Embryonic facial prominence (tissue), 1 donor: ENCODE measurements around the gene CRIP3.
"Not testable (repeated sequence)": the region's sequence is repeated elsewhere in the genome, so short reads cannot be mapped to it uniquely, and the experiment has no call there.

ENCODE experiments used
- DNase-seq: peaks from one replicate; pipeline ENCODE4 v3.0.0-alpha.2; 2016; ENCODE audit errors: extremely low spot score

Gene CRIP3

DNA sequence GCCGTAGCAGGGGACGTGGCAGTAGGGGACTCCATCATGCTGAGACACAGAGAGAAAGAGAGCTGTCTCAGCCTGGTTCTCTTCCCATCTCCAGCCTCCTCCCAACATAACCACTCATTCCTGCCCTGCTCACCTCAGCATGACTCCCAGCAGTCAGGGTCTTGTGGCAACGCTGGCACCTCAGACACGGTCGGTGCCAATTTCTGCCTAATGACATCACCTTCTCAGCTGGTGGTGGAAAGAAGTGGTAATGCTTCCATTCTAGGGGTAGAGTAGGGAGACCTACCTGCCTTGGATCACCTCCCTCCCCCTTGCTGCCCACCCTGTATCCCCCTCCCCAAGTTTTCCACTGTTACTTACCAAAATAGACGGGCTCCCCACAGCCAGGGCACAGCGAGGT is 2.5 kb downstream of the CRIP3 start:
- no peak for DNase-seq

DNA sequence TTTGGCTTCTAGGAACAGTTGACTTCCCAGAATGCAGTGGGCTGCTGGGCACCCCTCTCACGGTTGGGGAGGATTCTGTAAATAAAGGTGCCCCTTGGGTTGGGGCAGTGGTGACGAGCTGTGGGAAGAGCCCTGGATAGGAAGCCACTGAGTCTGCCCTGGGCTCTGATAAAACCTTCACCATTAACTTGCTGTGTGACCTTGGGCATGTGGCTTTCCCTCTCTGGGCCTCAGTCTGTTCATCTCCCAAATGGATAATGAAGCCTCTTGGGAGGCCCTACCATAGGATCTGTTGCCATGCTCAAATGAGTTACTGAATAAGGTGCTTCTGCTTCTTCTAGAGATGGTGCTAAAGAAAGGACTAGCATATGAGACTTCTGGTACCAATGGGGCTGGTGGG is 3.7 kb downstream of the CRIP3 start:
- DNase-seq, result no peak

DNA sequence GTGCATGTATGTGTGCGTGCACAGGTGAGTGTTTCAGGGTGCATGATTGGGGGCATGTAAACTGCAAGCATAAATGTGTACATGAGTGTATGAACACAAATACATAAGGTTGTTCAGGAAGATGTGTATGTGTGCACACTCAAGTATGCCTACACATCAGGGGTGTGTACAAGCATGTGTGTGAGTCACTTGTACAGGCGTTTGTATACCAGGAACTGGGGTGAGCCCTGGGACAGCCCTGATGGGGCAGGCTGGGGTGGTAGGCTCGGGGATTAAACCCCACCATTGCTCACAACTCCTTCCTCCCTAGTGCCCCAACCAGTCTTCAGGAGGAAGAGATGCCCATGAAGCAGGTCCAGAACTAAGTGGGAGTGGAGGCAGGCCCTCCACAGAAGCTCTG is 4.3 kb downstream of the CRIP3 start:
- no peak for DNase-seq

DNA sequence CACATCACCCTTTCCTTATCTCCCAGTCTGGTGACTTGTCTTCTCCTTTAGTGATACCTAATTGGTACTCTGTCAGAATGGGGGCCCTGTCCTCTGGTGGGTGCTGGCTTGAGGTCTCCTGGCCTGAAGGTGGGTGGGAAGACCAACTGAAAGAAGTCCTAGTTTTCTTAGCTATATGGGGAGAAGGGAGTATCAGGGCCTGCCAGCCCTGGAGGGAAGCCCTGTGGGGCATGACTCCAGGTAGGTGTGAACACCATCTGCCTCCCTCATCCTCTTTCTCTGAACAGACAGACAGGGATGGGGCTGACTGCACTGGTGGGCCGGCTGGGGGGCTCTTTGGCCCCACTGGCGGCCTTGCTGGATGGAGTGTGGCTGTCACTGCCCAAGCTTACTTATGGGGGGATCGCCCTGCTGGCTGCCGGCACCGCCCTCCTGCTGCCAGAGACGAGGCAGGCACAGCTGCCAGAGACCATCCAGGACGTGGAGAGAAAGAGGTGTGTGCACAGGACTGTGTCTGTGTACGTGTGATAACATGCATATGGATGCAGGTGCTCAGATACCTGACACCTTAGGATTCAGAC is 4.8 kb downstream of the CRIP3 start:
- DNase-seq, result no peak

DNA sequence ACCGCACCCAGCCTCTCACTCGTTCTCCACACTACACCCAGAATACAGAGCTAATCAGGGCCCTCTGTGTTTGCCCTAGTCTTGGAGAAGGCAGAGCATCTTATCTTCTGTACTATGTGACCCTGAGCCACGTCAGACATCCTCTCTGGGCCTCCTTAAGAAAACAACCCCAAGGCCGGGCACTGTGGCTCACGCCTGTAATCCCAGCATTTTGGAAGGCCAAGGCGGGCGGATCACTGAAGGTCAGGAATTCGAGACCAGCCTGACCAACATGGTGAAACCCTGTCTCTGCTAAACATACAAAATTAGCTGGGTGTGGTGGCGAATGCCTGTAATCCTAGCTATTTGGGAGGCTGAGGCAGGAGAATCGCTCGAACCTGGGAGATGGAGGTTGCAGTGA is 5.6 kb downstream of the CRIP3 start:
- DNase-seq, result not testable (repeated sequence)

DNA sequence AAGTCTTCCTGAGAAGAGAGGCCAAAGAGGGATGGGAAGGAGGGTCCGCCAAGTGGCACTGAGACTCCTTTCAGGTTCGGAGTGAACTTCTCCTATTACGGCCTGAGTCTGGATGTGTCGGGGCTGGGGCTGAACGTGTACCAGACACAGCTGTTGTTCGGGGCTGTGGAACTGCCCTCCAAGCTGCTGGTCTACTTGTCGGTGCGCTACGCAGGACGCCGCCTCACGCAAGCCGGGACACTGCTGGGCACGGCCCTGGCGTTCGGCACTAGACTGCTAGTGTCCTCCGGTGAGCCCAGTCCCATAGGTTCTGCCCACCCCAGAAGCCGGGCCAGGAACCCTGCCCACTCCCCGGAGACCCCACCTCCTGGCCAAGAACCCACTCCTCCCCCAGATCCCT is 6.5 kb downstream of the CRIP3 start:
- DNase-seq, result no peak

DNA sequence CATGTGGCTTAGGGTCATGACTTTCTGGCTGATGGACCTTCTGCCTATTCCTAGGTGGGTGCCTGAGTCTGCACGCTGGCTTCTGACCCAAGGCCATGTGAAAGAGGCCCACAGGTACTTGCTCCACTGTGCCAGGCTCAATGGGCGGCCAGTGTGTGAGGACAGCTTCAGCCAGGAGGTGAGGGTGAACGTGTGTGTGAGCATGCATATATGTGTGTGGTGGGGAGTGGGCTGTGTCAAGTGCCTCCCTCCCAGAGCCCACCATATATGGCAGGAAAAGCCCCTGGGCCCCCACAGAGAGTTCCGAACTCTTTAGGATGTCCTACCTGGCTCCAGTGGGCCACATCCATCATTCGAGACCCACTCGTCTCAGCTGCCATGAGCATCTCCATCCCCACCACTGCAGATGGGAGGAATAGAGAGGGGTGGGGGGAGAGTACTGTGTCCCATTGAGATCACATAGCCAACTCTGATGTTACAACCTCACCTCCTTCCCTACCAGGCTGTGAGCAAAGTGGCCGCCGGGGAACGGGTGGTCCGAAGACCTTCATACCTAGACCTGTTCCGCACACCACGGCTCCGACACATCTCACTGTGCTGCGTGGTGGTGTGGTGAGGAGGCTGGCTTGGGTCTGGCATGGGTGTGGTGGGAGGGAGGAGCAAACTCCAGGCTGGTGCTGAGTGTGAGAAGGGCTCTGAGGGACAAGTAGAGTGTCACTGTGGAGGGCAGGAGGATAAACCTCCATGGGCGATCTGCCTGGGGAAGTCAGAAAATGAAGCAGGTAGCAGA is 7.3 kb downstream of the CRIP3 start:
- DNase-seq, result no peak

DNA sequence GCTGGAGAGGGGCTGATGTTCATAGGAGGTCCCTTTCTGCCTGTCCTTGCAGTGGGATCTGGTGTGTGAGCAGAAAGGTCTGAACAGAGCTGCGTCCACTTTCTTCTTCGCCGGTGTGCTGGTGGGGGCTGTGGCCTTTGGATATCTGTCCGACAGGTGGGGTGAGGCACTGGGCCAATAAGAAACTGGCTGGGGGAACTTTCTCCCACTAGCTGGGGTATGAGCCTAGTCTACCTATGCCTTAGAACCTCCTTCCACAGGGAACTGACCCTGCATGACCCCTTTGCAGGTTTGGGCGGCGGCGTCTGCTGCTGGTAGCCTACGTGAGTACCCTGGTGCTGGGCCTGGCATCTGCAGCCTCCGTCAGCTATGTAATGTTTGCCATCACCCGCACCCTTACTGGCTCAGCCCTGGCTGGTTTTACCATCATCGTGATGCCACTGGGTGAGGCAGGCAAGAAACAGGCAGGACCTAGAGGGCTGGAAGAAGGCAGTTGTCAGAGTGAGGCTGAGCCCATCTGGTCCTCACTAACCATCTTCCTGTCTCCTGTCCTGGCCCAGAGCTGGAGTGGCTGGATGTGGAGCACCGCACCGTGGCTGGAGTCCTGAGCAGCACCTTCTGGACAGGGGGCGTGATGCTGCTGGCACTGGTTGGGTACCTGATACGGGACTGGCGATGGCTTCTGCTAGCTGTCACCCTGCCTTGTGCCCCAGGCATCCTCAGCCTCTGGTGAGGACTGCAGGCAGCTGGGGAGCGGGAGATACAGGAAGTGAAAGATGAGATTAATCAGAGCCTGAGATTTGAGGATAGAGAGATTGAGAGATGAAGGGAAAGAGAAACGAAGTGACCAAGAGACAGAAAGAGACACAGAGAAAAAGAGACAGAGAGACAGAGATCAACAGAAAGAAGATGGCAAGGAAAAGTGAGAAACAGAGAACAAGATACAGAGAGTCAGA is 9.0 kb downstream of the CRIP3 start:
- DNase-seq, result no peak

DNA sequence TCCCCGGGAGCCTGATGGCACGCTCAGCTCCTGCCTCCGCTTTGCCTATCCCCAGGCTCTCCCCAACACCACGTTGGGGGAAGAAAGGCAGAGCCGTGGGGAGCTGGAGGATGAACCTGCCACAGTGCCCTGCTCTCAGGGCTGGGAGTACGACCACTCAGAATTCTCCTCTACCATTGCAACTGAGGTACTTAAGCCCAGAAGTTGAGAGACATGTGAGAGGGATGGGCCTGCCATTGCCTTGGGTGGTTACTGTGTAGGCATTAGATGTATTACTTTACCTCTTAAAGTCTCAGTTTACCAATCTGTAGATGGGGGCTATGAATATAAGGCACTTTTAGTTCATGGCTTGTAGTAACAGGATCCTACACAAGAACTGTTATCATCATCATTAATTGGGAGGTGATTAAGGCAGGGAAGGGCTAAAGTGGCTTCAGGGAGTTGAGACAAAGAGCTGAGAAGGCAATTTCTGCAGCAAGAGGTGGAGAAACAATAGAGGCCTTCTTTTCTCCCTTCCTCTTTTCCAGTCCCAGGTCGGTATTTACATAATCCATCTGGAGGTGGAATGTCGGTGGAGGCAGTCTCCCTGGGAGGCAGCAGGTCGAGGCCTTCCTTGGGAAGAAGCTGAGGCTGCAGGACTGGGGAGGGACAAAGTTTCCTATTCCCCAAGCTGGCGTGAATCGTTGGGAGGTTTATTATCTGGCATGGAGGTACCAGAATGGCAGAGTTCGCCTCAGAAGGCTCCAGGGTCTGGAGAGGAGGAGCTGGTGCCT is 9.9 kb downstream of the CRIP3 start:
- no peak for DNase-seq

DNA sequence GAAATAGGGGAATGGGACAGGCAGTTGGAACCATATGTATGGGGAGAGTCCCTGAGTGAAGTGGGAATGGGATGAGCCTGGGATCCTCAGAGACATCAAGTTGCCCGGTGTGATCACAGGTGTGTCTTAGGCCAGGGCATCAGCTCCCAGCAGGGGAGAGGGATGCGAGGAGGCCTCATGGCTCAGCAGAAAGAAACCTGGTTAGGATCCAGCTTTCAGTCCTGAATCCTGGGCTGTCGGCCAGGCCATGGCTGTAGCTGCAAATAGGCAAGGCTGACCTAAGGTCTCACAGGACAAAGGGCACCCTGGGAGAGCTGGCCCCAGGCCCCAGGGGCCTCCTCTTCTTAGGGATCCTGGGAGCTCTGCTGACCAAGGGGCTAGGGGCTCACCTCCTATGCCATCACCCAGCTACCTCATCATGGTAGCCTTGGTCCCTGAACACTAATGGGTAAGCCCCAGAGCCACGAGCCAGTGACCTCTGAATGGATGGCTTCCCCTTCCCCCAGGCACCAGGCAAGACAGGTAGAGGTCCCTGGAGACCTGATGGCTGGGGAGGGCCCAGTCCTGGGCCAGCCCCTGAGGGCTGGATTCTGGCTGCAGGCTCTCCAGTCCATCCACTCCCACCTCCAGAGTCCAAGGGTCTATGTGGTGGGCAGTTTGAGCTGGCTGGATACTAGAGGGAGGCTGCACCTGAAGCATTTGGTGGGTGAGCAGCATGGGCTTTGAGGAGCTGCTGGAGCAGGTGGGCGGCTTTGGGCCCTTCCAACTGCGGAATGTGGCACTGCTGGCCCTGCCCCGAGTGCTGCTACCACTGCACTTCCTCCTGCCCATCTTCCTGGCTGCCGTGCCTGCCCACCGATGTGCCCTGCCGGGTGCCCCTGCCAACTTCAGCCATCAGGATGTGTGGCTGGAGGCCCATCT is 10.7 kb downstream of the CRIP3 start, which contains the start of gene SLC22A7:
Gene SLC22A7 (plus strand): TSS at position 617 of the 921 bp plus-strand sequence. CDS start 99 bp downstream, at position 716.
- no peak for DNase-seq

DNA sequence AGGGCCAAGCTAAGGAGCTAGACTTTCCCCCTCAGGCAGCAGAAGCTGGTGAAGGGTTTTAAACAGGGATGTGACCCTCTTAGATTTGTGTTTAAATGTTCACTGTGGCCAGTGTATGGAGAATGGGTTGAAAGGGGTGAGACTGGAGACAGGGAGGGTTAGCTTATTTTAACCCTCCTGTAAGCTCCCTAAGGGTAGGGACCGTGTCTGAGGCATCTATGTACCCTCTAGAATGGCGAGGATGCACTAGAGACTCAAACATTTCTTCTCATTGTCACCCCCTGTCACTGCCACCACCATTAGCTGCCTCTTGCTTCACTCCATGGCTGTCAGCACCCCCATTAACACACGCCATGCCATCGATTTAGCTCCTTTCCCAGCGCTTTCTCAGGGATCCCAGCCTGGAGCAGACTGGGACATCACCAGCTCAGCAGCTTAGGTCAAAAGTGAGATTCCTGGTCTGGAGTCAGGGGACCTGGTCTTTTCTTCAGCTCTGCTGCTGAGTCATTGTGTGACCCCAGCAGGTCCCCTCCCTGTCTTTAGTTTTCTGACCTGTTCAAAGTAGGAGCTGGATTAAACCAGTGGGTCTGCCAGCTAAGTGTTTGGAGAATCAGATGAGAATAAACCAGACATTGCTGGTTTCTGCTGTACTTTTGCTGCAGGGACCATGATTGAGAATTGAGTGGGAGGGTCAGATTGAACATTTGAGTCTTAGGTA is 11.7 kb downstream of the CRIP3 start:
- no peak for DNase-seq

DNA sequence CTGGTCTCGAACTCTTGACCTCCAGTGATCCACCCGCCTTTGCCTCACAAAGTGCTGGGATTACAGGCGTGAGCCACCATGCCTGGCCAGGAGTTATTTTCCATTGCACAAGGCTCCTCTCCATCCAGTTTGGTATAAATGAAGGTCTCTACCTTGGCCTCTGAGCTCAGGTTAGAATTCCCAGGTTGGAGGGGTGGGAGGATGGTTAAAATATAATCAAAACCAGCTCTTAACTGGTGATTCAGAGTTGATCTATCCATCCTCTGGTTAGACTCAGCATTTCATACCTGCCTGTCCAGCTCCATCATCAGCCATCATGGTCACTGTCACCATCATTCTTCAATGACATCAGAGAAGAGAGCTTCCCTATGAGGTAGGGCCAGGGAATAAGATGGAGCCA is 13.2 kb downstream of the CRIP3 start:
- DNase-seq, result no peak

DNA sequence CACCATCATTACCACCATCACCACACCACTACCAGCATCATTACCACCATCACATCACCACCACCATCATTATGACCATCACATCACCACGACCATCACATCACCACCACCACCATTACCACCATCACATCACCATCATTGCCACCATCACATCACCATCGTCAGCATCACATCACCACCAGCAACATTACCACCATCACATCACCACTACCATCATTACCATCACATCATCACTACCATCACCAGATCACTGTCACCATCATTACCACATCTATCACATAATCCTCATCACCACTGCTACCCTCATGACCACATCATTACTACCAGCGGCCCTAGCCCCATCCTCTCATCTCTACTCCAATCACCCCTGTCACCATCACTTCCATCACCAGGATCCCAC is 14.1 kb downstream of the CRIP3 start:
- no peak for DNase-seq

DNA sequence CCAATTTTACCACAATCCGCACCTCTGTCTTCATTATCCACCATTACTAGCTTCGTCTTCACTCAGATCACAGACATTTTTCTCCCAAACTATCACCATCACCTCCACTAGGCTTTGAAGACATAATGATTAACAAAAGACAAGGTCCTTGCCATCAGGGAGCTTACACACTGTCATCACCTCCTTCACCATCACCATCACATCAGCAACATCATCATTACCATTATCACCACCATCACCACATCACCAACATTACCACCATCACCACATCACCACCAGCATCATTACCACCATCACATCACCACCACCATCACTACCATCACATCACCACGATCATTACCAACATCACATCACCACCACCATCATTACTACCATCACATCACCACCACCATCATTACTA is 14.9 kb downstream of the CRIP3 start:
- DNase-seq, result no peak

DNA sequence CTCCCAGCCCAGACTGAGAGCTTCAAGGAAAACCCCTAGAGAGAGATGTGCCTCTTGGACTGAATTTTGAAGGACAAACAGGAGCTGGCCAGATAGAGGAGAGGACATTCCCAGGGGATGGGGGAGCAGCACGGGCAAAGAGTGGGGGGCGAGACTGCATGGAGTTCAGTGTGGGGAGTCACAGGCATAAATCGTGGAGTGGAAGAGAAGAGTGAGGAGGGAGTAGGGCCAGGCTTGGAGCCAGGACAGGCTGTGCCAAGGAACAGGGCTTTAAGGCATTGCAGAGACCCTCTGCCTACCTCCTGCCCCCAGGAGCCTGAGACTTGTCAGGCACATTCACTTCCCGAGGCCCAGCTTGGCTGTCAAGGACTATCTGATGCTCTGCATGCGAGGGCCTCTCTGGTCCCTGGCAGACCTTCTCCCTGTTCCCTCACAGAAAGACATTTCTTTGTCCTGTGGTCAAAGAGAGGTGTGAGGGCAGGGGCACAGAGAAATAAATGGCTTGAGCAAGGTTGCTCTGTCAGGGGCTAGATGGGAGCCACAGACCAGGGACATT is 15.8 kb downstream of the CRIP3 start:
- no peak for DNase-seq

DNA sequence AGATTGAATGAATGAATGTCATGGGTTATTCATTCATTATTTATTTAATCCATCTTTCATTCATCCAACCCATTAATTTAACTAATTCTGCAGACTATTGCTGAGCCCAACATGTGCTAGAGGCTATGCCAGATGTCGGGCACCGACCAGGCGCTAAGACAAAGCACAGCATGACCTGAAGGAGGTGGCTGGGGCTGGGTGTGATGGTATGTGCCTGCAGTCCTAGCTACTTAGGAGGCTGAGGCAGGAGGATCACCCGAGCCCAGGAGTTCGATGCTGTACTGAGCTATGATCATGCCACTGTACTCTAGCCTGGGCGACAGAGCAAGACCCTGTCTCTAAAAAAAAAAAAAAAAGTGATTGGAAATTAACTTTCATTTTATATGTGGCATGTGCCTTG is 16.3 kb downstream of the CRIP3 start:
- no peak for DNase-seq

DNA sequence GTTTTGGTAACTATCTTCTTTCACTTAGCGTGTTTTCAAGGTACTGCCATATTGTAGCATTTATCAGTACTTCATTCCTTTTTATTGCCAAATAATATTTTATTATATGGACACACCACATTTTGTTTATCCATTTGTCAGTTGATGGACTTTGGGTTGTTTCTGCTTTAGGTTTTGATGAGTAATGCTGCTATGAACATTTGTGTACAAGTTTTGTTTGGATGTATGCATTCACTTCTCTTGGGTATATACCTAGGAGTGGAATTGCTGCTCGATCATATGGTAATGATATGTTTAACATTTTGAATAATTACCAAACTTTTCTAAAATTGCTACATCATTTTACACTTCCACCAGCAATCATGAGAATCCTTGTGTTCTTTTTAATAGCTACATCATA is 16.9 kb downstream of the CRIP3 start:
- DNase-seq, result no peak

DNA sequence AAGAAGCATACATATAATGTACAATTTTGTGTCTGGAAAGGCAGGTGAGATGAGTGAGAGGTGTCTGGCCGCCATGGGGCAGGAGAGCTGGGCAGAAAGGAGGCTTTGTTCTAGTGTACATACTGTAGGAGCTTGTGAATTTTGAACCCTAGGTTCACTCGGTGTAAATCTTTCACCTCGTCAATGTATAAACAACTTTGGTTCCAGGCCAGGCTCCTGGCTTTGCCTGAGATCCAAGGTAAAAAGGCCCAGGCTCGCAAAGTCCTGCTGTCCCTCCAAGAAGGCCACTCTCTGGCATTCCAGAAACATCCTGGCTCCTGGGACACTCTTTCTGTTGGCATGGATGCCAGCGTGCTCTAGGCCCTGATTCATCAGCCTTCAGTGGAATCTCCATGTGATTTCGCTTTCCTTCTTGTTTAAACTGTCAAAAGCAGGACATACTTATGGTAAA is 17.7 kb downstream of the CRIP3 start:
- DNase-seq, result no peak

DNA sequence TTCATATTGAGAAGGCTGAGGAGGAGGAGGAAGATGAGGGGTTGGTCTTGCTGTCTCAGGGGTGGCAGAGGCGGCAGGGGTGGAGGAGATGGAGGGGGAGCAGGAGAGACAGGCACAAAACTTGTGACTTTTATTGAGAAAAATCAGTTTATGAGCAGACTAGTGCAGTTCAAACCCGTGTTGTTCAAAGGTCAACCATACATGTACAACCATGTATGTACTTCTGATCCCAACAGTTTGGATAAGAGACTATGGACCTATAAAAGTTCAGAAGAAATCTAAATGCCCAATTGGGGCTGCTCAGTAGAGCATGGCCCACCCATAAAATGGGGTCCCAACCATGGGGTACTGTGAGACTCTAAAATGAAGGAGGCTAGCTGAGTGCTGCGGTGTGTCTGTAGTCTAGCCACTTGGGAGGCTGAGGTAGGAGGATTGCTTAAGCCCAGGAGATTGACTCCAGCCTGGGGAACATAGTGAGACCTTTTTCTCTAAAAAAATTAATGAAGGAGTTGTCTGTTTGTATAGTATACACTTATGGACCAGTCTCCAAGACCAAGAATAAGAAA is 18.2 kb downstream of the CRIP3 start:
- DNase-seq, result no peak
